Measurements from ENCODE around the gene ALPG.
"Not testable (repeated sequence)": the region's sequence is repeated elsewhere in the genome, so short reads cannot be mapped to it uniquely, and the experiment has no call there.

Gene ALPG

DNA sequence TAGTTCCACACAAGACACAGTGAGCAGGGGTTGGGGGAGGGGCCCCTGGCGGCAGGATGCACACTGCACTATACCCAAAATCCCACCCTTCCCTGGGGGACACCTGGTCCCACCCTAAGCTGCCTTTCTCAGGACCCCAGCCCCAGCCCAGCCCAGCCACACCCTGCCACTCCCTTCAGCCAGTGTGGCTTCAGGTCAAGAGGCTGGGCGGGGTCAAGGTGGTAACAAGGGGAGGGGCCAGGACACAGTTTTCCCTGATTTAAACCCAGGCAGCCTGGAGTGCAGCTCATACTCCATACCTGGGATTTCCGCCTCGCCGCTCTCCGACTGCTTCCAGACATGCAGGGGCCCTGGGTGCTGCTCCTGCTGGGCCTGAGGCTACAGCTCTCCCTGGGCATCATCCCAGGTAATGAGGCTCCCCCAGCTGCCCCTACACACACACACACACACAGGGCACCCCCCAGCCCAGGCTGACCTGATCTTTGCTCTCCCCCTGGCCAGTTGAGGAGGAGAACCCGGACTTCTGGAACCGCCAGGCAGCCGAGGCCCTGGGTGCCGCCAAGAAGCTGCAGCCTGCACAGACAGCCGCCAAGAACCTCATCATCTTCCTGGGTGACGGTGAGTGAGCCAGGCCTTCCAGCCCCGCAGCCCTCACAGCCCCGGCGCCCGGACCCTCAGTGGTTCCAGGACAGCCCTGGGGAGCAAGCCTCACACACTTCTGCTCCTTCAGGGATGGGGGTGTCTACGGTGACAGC, at the start of gene ALPG:
Gene ALPG, plus strand, starts transcription at position 289 of the 755 bp plus-strand sequence. Its CDS starts 51 bp downstream, at position 340.
- no peak within 1 kb of the TSS for H3K9ac ChIP-seq (ENCODE audit: low read length in 2 of 2)
- no peaks in the 10 kb centered on the region for H3K4me1 ChIP-seq (ENCODE audit: control insufficient read depth, insufficient read depth, low read length)
- H3K4me3 ChIP-seq (ENCODE audit: low read length in 2 of 2) = no peak within 1 kb of the TSS
- H3K27me3 ChIP-seq (ENCODE audit: control insufficient read depth in 1 of 2, insufficient read depth in 2 of 2, low read length in 2 of 2) = peaks cover 3 to 7% of the 10 kb centered on the region in 2 donors
- H3K27ac ChIP-seq (ENCODE audit: low read length) = no peak within 1 kb of the TSS
- H3K9me3 ChIP-seq (ENCODE audit: control insufficient read depth in 2 of 2, low read length in 2 of 2) = no peaks in the 10 kb centered on the region
- H3K36me3 ChIP-seq (ENCODE audit: control insufficient read depth in 2 of 2, insufficient read depth in 2 of 2, low read length in 2 of 2) = no peaks in the 10 kb centered on the region

DNA sequence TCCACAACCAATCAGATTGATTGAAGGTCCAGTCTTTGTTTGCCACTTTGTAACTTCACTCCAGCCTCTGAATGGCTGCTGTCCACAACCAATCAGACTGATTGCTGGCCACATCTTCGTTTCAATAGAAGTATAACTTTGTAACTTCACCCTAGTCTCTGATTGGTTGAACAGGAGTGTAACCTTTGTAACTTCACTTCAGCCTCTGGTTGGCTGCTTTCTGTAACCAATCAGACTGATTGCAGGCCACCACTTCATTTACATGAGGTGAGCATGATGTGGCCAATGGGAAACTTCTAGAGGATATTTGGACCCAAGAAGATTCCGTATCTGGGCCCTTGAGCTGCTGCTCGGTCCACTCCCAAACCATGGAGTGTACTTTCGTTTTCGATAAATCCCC, 45.0 kb upstream of the ALPG start:
- no peak overlapping the region for H3K9ac ChIP-seq (ENCODE audit: low read length in 2 of 2)
- no peaks in the 10 kb centered on the region for H3K27me3 ChIP-seq (ENCODE audit: control insufficient read depth in 1 of 2, insufficient read depth in 2 of 2, low read length in 2 of 2)
- no peak overlapping the region for H3K27ac ChIP-seq (ENCODE audit: low read length)
- no peak overlapping the region for H3K4me3 ChIP-seq (ENCODE audit: low read length in 2 of 2)
- H3K36me3 ChIP-seq (ENCODE audit: control insufficient read depth in 2 of 2, insufficient read depth in 2 of 2, low read length in 2 of 2) = no peaks in the 10 kb centered on the region
- H3K4me1 ChIP-seq (ENCODE audit: control insufficient read depth, insufficient read depth, low read length) = no peaks in the 10 kb centered on the region
- H3K9me3 ChIP-seq (ENCODE audit: control insufficient read depth in 2 of 2, low read length in 2 of 2) = peaks cover 0 to 2% of the 10 kb centered on the region in 2 donors

DNA sequence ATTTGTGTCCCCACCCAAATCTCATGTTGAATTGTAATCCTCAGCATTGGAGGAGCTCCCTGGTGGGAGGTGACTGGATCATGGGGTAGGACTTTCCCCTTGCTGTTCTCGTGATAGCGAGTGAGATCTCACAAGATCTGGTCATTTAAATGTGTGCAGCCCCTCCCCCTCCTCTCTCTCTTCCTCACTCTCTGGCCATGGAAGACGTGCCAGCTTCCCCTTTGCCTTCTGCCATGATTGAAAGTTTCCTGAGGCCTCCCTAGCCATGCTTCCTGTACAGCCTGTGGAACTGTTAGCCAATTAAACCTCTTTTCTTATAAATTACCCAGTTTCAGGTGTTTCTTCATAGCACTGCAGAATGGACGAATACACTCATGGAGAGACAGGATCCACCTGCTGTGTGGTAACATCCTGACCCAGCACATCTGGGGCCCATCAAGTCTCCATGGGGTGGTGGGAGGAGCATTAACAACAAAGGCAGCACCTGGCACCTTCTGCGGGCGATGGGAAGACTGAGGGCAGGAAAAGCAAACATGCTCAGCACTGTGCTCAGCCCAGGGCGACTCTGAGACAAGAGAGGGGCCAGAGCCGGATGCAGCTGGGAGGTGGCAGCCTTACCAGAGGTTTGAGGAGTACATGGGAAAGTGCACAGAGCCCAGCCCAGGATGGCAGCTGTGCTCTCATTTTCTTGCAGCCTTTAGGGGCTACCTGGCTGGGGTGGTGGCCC, 44.3 kb upstream of the ALPG start:
- Histone ChIP-seq H3K4me3 (ENCODE audit: low read length in 2 of 2) (no peak overlapping the region), H3K36me3 (ENCODE audit: control insufficient read depth in 2 of 2, insufficient read depth in 2 of 2, low read length in 2 of 2) (no peaks in the 10 kb centered on the region), H3K9ac (ENCODE audit: low read length in 2 of 2) (no peak overlapping the region)

DNA sequence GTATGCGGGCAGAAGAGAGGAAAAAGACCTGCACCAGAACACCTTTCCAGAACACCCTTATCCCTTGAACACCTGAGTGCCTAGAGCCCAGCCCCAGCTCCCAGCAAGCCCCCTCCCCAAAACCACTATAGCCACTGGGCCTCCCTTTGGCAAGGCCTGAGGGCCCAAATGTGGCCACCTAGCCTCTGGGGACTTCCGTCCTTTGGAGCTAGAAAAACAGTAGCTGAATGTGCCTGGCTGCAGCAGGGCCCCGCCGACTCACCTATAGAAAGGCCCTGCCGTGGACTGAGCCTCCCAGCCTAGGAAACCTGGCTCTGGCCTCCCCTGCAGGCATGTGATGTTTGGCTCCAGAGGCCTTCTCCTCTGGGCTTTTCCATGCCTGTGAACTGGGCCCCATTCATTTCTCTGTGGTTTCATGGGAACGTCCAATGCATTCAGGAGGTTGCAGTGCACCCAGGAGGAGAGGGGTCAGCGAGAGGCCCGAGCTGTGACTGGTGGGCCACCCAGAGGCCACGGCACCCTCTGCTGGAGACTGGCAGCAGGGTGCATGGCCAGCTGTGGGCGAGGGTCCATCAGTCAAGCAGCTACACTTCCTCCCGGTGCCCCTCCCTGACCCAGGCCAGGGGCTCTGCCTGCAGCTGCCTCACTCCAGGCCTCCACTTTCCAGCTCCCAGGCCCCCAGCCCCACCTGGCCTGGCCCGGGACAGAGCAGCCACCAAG, 43.4 kb upstream of the ALPG start:
- H3K4me3 ChIP-seq (ENCODE audit: low read length in 2 of 2); H3K9ac ChIP-seq (ENCODE audit: low read length in 2 of 2); H3K27ac ChIP-seq (ENCODE audit: low read length): not testable (repeated sequence)

More for the DNA sequence above, 44.3 kb upstream of the ALPG start:
- H3K9me3 ChIP-seq (ENCODE audit: control insufficient read depth in 2 of 2, low read length in 2 of 2) = peaks cover 0 to 2% of the 10 kb centered on the region in 2 donors
- no peaks in the 10 kb centered on the region for H3K4me1 ChIP-seq (ENCODE audit: control insufficient read depth, insufficient read depth, low read length)
- no peaks in the 10 kb centered on the region for H3K27me3 ChIP-seq (ENCODE audit: control insufficient read depth in 1 of 2, insufficient read depth in 2 of 2, low read length in 2 of 2)
- H3K27ac ChIP-seq (ENCODE audit: low read length) = no peak overlapping the region

DNA sequence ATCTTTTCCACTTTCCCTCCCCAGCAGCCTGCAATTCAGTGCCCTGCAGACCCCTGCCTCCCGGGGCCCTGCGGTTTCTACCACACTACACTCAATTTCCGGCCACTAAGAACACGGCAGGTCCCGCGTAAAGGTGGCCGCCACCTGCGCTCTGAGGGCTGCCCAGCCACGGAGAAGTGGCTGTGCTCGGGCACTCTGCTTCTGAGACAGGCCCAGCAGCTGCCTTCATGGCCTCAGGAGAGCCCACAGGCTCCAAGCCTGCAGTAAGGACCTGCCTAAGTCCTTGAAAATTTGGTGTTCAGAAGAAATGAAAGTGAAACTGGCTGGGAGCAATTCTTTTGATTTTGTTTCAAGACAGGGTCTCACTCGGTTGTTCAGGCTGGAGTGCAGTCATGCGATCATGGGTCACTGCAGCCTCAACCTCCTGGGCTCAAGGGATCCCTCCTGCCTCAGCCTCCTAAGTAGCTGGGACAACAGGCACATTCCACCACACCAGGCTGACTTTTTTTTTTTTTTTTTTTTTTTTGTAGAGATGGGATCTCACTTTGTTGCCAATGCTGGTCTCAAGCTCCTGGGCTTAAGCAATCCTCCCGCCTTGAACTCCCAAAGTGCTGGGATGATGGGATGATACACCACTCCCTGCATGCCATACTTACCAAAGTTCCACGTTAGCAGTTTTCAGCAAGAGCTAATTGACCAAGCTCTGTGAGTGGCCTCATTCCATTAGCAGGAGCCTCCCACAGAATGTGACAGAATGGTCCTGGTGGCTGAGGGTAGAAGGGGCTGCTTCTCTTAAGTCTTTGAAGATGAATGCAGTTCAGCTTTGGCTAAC, 42.6 kb upstream of the ALPG start:
- Histone ChIP-seq H3K27ac (ENCODE audit: low read length) (no peak overlapping the region), H3K9me3 (ENCODE audit: control insufficient read depth in 2 of 2, low read length in 2 of 2) (peaks cover 0 to 2% of the 10 kb centered on the region in 2 donors), H3K9ac (ENCODE audit: low read length in 2 of 2) (no peak overlapping the region), H3K4me1 (ENCODE audit: control insufficient read depth, insufficient read depth, low read length) (no peaks in the 10 kb centered on the region), H3K4me3 (ENCODE audit: low read length in 2 of 2) (no peak overlapping the region), H3K36me3 (ENCODE audit: control insufficient read depth in 2 of 2, insufficient read depth in 2 of 2, low read length in 2 of 2) (no peaks in the 10 kb centered on the region), H3K27me3 (ENCODE audit: control insufficient read depth in 1 of 2, insufficient read depth in 2 of 2, low read length in 2 of 2) (no peaks in the 10 kb centered on the region)

More for the DNA sequence above, 43.4 kb upstream of the ALPG start:
- H3K36me3 ChIP-seq (ENCODE audit: control insufficient read depth in 2 of 2, insufficient read depth in 2 of 2, low read length in 2 of 2); H3K4me1 ChIP-seq (ENCODE audit: control insufficient read depth, insufficient read depth, low read length); H3K9me3 ChIP-seq (ENCODE audit: control insufficient read depth in 2 of 2, low read length in 2 of 2); H3K27me3 ChIP-seq (ENCODE audit: control insufficient read depth in 1 of 2, insufficient read depth in 2 of 2, low read length in 2 of 2): not testable (repeated sequence)

DNA sequence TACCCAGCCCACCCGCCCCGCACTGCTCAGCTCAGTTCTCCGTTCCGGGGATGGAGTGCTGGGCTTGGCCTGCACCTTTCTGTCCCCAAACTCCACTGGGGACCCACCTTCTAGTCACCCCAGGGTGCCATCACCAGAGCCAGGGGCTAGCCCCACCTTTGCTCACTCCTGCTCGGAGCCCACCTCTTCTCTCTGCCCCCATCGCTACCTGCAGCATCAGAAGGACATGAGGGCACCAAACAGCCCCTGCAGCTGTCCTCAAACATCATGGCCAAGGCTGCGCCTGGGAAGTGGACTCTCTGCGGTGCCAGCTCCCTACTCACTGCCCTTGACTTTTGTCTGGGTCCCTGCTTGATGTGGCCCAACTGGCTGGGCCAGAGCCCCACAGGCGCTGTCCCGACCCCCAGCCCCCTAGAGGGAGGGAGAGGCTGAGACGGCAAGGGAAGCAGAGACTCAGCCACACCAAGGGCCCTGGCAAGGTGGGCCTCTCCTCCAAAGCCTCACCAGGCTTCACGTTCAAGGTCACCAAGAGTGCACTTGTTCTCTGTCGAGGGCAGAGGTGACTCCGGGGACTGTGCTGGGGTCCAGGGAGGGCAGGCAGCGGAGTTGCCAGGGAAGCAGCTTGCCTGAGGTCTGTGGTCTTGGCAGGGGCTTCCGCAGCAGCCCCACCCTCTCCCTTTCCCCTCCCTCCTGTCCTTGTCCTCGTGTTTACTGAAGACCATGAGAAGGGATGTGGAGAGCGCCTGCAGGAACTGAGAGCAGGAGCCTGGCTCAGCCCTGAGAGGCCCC, 41.6 kb upstream of the ALPG start:
- not testable (repeated sequence) for H3K9me3 ChIP-seq (ENCODE audit: control insufficient read depth in 2 of 2, low read length in 2 of 2); H3K4me3 ChIP-seq (ENCODE audit: low read length in 2 of 2); H3K9ac ChIP-seq (ENCODE audit: low read length in 2 of 2); H3K36me3 ChIP-seq (ENCODE audit: control insufficient read depth in 2 of 2, insufficient read depth in 2 of 2, low read length in 2 of 2); H3K27ac ChIP-seq (ENCODE audit: low read length); H3K27me3 ChIP-seq (ENCODE audit: control insufficient read depth in 1 of 2, insufficient read depth in 2 of 2, low read length in 2 of 2); H3K4me1 ChIP-seq (ENCODE audit: control insufficient read depth, insufficient read depth, low read length)

DNA sequence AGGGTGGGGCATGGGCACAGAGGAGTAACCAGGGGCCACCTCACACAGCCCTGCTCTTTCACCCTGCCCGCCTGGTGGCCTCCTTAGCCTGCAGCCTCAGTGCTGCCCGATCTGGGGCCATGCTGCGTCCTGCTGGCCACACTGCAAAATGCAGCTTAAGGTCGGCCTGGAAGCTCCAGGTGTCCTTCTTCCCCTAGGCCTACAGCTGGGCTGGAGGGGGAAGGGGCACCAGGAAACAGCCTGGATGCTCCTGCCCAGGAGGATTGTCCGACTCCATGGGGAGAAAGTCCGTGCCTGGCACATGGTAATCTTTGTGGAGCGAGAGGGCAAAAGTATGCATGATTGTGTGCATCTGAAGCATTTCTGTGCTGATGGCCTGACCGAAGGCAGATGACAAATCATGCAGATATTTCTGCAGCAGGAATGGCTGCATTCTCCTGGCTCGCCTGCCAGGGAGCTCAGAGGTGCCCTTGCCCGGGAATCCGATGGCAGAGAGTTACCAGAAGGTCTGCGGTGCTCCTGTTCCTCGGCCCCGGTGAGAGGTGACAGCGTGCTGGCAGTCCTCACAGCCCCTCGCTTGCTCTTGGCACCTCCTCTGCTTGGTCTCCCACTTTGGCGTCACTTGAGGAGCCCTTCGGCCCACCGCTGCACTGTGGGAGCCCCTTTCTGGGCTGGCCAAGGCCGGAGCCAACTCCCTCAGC, 40.9 kb upstream of the ALPG start:
- Histone ChIP-seq H3K27me3 (ENCODE audit: control insufficient read depth in 1 of 2, insufficient read depth in 2 of 2, low read length in 2 of 2) (no peaks in the 10 kb centered on the region), H3K4me1 (ENCODE audit: control insufficient read depth, insufficient read depth, low read length) (no peaks in the 10 kb centered on the region), H3K36me3 (ENCODE audit: control insufficient read depth in 2 of 2, insufficient read depth in 2 of 2, low read length in 2 of 2) (no peaks in the 10 kb centered on the region), H3K9me3 (ENCODE audit: control insufficient read depth in 2 of 2, low read length in 2 of 2) (peaks cover 0 to 2% of the 10 kb centered on the region in 2 donors), H3K4me3 (ENCODE audit: low read length in 2 of 2) (no peak overlapping the region), H3K27ac (ENCODE audit: low read length) (no peak overlapping the region), H3K9ac (ENCODE audit: low read length in 2 of 2) (no peak overlapping the region)

DNA sequence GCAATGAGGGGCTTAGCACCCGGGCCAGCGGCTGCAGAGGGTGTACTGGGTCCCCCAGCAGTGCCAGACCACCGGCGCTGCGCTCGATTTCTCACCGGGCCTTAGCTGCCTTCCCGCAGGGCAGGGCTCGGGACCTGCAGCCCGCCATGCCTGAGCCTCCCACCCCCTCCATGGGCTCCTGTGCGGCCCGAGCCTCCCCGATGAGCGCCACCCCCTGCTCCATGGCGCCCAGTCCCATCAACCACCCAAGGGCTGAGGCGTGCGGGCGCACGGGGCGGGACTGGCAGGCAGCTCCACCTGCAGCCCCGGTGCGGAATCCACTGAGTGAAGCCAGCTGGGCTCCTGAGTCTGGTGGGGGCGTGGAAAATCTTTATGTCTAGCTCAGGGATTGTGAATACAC, 40.2 kb upstream of the ALPG start:
- H3K4me1 ChIP-seq (ENCODE audit: control insufficient read depth, insufficient read depth, low read length); H3K27ac ChIP-seq (ENCODE audit: low read length); H3K27me3 ChIP-seq (ENCODE audit: control insufficient read depth in 1 of 2, insufficient read depth in 2 of 2, low read length in 2 of 2); H3K9ac ChIP-seq (ENCODE audit: low read length in 2 of 2); H3K4me3 ChIP-seq (ENCODE audit: low read length in 2 of 2); H3K36me3 ChIP-seq (ENCODE audit: control insufficient read depth in 2 of 2, insufficient read depth in 2 of 2, low read length in 2 of 2); H3K9me3 ChIP-seq (ENCODE audit: control insufficient read depth in 2 of 2, low read length in 2 of 2): not testable (repeated sequence)

DNA sequence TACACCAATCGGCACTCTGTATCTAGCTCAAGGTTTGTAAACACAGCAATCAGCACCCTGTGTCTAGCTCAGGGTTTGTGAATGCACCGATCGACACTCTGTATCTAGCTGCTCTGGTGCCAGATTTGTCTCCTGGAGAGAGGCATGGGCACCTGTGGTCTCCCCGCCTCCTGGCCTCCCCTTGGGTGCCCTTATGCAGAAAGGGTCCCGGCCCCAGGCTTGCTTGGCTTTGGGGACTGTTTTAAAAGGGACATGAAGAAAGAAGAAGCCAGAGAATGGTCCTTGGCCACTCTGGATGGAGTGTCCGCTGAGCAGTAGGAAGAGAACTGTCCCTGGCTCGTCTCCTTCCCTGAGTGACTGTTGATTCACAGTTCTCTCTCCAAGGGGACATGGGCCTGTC, 39.6 kb upstream of the ALPG start:
- no peak overlapping the region for H3K4me3 ChIP-seq (ENCODE audit: low read length in 2 of 2)
- no peaks in the 10 kb centered on the region for H3K36me3 ChIP-seq (ENCODE audit: control insufficient read depth in 2 of 2, insufficient read depth in 2 of 2, low read length in 2 of 2)
- no peak overlapping the region for H3K9ac ChIP-seq (ENCODE audit: low read length in 2 of 2)
- no peaks in the 10 kb centered on the region for H3K27me3 ChIP-seq (ENCODE audit: control insufficient read depth in 1 of 2, insufficient read depth in 2 of 2, low read length in 2 of 2)
- H3K27ac ChIP-seq (ENCODE audit: low read length) = no peak overlapping the region
- H3K9me3 ChIP-seq (ENCODE audit: control insufficient read depth in 2 of 2, low read length in 2 of 2) = peaks cover 0 to 1% of the 10 kb centered on the region in 2 donors
- H3K4me1 ChIP-seq (ENCODE audit: control insufficient read depth, insufficient read depth, low read length) = no peaks in the 10 kb centered on the region

All from stomach smooth muscle (tissue), 2 donors.